ENCODE data around the gene SLC25A10.
"Not testable (repeated sequence)": the region's sequence is repeated elsewhere in the genome, so short reads cannot be mapped to it uniquely, and the experiment has no call there.

Gene SLC25A10

GRCh38 chr17:81722184-81723120, 10.4 kb downstream of the SLC25A10 start:
- no peak for FAIRE-seq

GRCh38 chr17:81723651-81724209, 11.6 kb downstream of the SLC25A10 start:
- FAIRE-seq: no peak

GRCh38 chr17:81725439-81725838, 13.4 kb downstream of the SLC25A10 start:
- FAIRE-seq: no peak

GRCh38 chr17:81726004-81726403, 13.9 kb downstream of the SLC25A10 start:
- no peak for FAIRE-seq

- no peak for FAIRE-seq
These were observed 15.4 kb downstream of the SLC25A10 start for GRCh38 chr17:81727324-81728031.

GRCh38 chr17:81733507-81734404, 21.7 kb downstream of the SLC25A10 start:
- no peak for FAIRE-seq

- no peak for FAIRE-seq
These were observed 22.6 kb downstream of the SLC25A10 start for GRCh38 chr17:81734405-81735263.

- no peak for FAIRE-seq
These were observed 23.4 kb downstream of the SLC25A10 start for GRCh38 chr17:81735264-81736102.

- no peak for FAIRE-seq
These were observed 26.1 kb downstream of the SLC25A10 start for GRCh38 chr17:81737947-81738800.

- FAIRE-seq: no peak
These were observed 26.8 kb downstream of the SLC25A10 start for GRCh38 chr17:81738801-81739393.

- not testable (repeated sequence) for FAIRE-seq
These were observed 27.5 kb downstream of the SLC25A10 start for GRCh38 chr17:81739593-81739992.

- no peak for FAIRE-seq
These were observed 28.4 kb downstream of the SLC25A10 start for GRCh38 chr17:81740395-81740961.

- FAIRE-seq: no peak
These were observed 29.0 kb downstream of the SLC25A10 start for GRCh38 chr17:81741049-81741593.

- FAIRE-seq: no peak
These were observed 29.7 kb downstream of the SLC25A10 start for GRCh38 chr17:81741594-81742452.

All from A204.1 (cell line).